H9 (cell line): ENCODE data around the gene KCNE1. TPM values are rescaled to one million over a fixed set of nuclear protein-coding genes. Genes with fewer than 3 reads are reported as not detected.

Experiments
- DNase-seq: peaks from one replicate; pipeline ENCODE4 v3.0.0-alpha.2; 2017
- H2AFZ ChIP-seq: one replicate; pipeline ENCODE4 v1.6.1; 2013; ENCODE audit warnings: mild to moderate bottlenecking, low read length, control low read depth, moderate library complexity
- H2AK5ac ChIP-seq: 2 replicates; pipeline ENCODE4 v1.6.1; 2013; ENCODE audit warnings: low read length, control low read depth, mixed read lengths; ENCODE audit not compliant: insufficient read length
- H2BK120ac ChIP-seq: one replicate; pipeline ENCODE4 v1.6.1; 2013; ENCODE audit warnings: low read depth, mild to moderate bottlenecking, low read length, control low read depth, inconsistent platforms; ENCODE audit not compliant: poor library complexity, severe bottlenecking
- H2BK12ac ChIP-seq: 2 replicates; pipeline ENCODE4 v1.6.1; 2013; ENCODE audit warnings: low read length, control low read depth, mixed read lengths, low read depth; ENCODE audit not compliant: insufficient read length
- H2BK15ac ChIP-seq: 2 replicates; pipeline ENCODE4 v1.6.1; 2013; ENCODE audit warnings: low read depth, low read length, control low read depth
- H2BK20ac ChIP-seq: one replicate; pipeline ENCODE4 v1.6.1; 2013; ENCODE audit warnings: low read depth, mild to moderate bottlenecking, low read length, control low read depth, inconsistent platforms; ENCODE audit not compliant: poor library complexity, severe bottlenecking
- H2BK5ac ChIP-seq: 2 replicates; pipeline ENCODE4 v1.6.1; 2013; ENCODE audit warnings: low read length, control low read depth, mixed read lengths; ENCODE audit not compliant: insufficient read length
- H3K14ac ChIP-seq: 2 replicates; pipeline ENCODE4 v1.6.1; 2013; ENCODE audit warnings: low read length, control low read depth; ENCODE audit not compliant: insufficient read depth
- H3K18ac ChIP-seq: 2 replicates; pipeline ENCODE4 v1.6.1; 2013; ENCODE audit warnings: low read depth, mild to moderate bottlenecking, mixed read lengths, low read length, control low read depth; ENCODE audit not compliant: insufficient read length
- H3K23ac ChIP-seq: 2 replicates; pipeline ENCODE4 v1.6.1; 2013; ENCODE audit warnings: low read length, control low read depth, mixed read lengths, low read depth; ENCODE audit not compliant: insufficient read length
- H3K23me2 ChIP-seq: 2 replicates; pipeline ENCODE4 v1.6.1; 2013; ENCODE audit warnings: low read depth, mild to moderate bottlenecking, mixed read lengths, low read length, control low read depth; ENCODE audit not compliant: insufficient read length, poor library complexity, severe bottlenecking
- H3K27ac ChIP-seq: 2 replicates; pipeline ENCODE4 v1.5.1; 2013; ENCODE audit warnings: low read length, control low read depth, mixed read lengths, low read depth; ENCODE audit not compliant: insufficient read length
- H3K27me3 ChIP-seq: 2 replicates; pipeline ENCODE4 v1.6.1; 2013; ENCODE audit warnings: low read length, control low read depth, inconsistent platforms; ENCODE audit not compliant: insufficient read depth
- H3K4ac ChIP-seq: 2 replicates; pipeline ENCODE4 v1.6.1; 2013; ENCODE audit warnings: low read depth, mild to moderate bottlenecking, control low read depth, inconsistent platforms, low read length, moderate library complexity
- H3K4me1 ChIP-seq: 2 replicates; pipeline ENCODE4 v1.6.1; 2013; ENCODE audit warnings: low read length, control low read depth, inconsistent platforms; ENCODE audit not compliant: insufficient read depth
- H3K4me2 ChIP-seq: 2 replicates; pipeline ENCODE4 v1.6.1; 2013; ENCODE audit warnings: low read length, control low read depth, mixed read lengths; ENCODE audit not compliant: insufficient read length, insufficient read depth
- H3K56ac ChIP-seq: 2 replicates; pipeline ENCODE4 v1.6.1; 2013; ENCODE audit warnings: low read depth, mild to moderate bottlenecking, mixed read lengths, low read length, control low read depth; ENCODE audit not compliant: insufficient read length
- H3K79me1 ChIP-seq: 2 replicates; pipeline ENCODE4 v1.6.1; 2013; ENCODE audit warnings: low read depth, mild to moderate bottlenecking, moderate library complexity, low read length, control low read depth, inconsistent platforms; ENCODE audit not compliant: insufficient read depth, poor library complexity, severe bottlenecking
- H3K79me2 ChIP-seq: 2 replicates; pipeline ENCODE4 v1.6.1; 2013; ENCODE audit warnings: low read length, control low read depth, inconsistent platforms; ENCODE audit not compliant: insufficient read depth
- H3K9ac ChIP-seq: 2 replicates; pipeline ENCODE4 v1.6.1; 2013; ENCODE audit warnings: low read length, control low read depth, mixed read lengths; ENCODE audit not compliant: insufficient read length; ENCODE audit errors: extremely low read depth
- H3K9me3 ChIP-seq: one replicate; pipeline ENCODE4 v1.6.1; 2013; ENCODE audit warnings: low read depth, low read length, inconsistent platforms; ENCODE audit not compliant: control insufficient read depth
- H3T11ph ChIP-seq: one replicate; pipeline ENCODE4 v1.6.1; 2013; ENCODE audit warnings: mild to moderate bottlenecking, low read length, control low read depth, inconsistent platforms
- H4K20me1 ChIP-seq: one replicate; pipeline ENCODE4 v1.6.1; 2013; ENCODE audit not compliant: control insufficient read depth, insufficient read length, insufficient read depth
- H4K5ac ChIP-seq: 2 replicates; pipeline ENCODE4 v1.6.1; 2013; ENCODE audit warnings: low read depth, mild to moderate bottlenecking, mixed read lengths, low read length, control low read depth; ENCODE audit not compliant: insufficient read length
- H4K8ac ChIP-seq: replicated peaks from 2 replicates; pipeline ENCODE4 v1.6.1; 2013; ENCODE audit warnings: low read length, control low read depth, mixed read lengths, low read depth; ENCODE audit not compliant: insufficient read length
- H4K91ac ChIP-seq: 2 replicates; pipeline ENCODE4 v1.6.1; 2013; ENCODE audit warnings: low read depth, mild to moderate bottlenecking, moderate library complexity, mixed read lengths, low read length, control low read depth; ENCODE audit not compliant: insufficient read length
- H3K27ac Mint-ChIP-seq, 3 experiments: 2 replicates in 2 of 3; 3 replicates in 1 of 3; pipeline ENCODE4 v1.8.0; 2020 to 2021; ENCODE audit warnings: mixed read lengths in 3 of 3, mild to moderate bottlenecking in 1 of 3, moderate library complexity in 1 of 3
- H3K27me3 Mint-ChIP-seq: 2 replicates; pipeline ENCODE4 v1.8.0; 2021; ENCODE audit warnings: low read depth, mild to moderate bottlenecking, moderate library complexity, mixed read lengths
- H3K36me3 Mint-ChIP-seq, 3 experiments: 2 replicates in 2 of 3; 3 replicates in 1 of 3; pipeline ENCODE4 v1.8.0; 2020 to 2021; ENCODE audit warnings: low read depth in 3 of 3, mixed read lengths in 3 of 3; ENCODE audit not compliant: insufficient read depth in 1 of 3
- H3K4me1 Mint-ChIP-seq, 2 experiments: 2 replicates each; pipeline ENCODE4 v1.8.0; 2020; ENCODE audit warnings: mixed read lengths in 2 of 2
- H3K4me3 Mint-ChIP-seq, 2 experiments: 2 replicates in 1 of 2; 3 replicates in 1 of 2; pipeline ENCODE4 v1.8.0; 2020 to 2021; ENCODE audit warnings: mild to moderate bottlenecking in 2 of 2, mixed read lengths in 2 of 2, moderate library complexity in 1 of 2
- H3K9me3 Mint-ChIP-seq, 2 experiments: 2 replicates in 1 of 2; 3 replicates in 1 of 2; pipeline ENCODE4 v1.8.0; 2020; ENCODE audit warnings: mild to moderate bottlenecking in 2 of 2, mixed read lengths in 2 of 2, moderate library complexity in 1 of 2
- WGBS: extraction: QIAGEN DNeasy Blood & Tissue Kit; methylation state at CpG from one replicate; pipeline ENCODE4 v1.1.7; 2013; ENCODE audit warnings: missing lambda C conversion rate, low lambda C conversion rate, mixed read lengths; ENCODE audit not compliant: insufficient read length; ENCODE audit errors: extremely low coverage; 5-methylcytosine and 5-hydroxymethylcytosine counted together
- total RNA-seq: library from RNA; stranded (reverse); gene quantifications from 2 replicates; pipeline ENCODE4 v1.2.1, GENCODE V29; 2021
- TF ChIP-seq, protein P1 (sequence below): fragments of 200-600 bp; sonication (generic); conservative IDR thresholded peaks from 3 replicates; pipeline ENCODE4 v1.8.0; 2021; ENCODE audit warnings: antibody characterized with exemption, mild to moderate bottlenecking

The KCNE1 gene
- total RNA-seq, 1 experiment from 2014 or later = 0.28 TPM

DNA sequence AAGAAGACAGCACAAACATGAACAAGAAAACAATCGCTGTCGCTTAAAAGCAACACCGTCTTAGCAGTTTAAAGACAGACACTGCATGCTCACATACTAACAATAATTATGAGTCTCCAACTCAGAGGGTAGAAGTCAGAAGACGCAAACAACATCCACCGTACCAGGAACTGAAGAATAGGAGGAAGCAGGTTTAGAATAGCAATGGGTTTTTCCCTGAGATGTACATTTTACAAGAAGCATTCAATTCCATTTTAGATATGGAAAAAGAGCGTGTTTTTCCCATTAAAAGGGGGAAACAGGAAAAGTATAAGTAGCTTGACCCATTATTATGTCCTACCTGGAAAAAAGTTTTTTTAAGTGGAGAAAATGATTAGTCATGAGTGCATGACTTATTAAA is 34.5 kb upstream of the KCNE1 start:
- Histone ChIP-seq H3K14ac (no peak overlapping the region), H3K79me1 (no peaks in the 10 kb centered on the region), H2BK20ac (no peak overlapping the region), H3K27me3 (no peaks in the 10 kb centered on the region), H4K5ac (no peak overlapping the region), H3K27ac (no peak overlapping the region), H4K91ac (no peak overlapping the region), H2BK15ac (no peak overlapping the region), H3K9me3 (no peaks in the 10 kb centered on the region), H3K4ac (no peak overlapping the region), H3K23me2 (no peaks in the 10 kb centered on the region), H3K79me2 (no peaks in the 10 kb centered on the region), H2AK5ac (no peak overlapping the region), H4K8ac (no peak overlapping the region), H2BK5ac (no peak overlapping the region), H2AFZ (no peak overlapping the region), H3T11ph (no peak overlapping the region), H2BK12ac (no peak overlapping the region), H3K56ac (no peak overlapping the region), H4K20me1 (no peaks in the 10 kb centered on the region), H3K4me2 (no peak overlapping the region), H3K18ac (no peak overlapping the region), H3K4me1 (peaks cover 4% of the 10 kb centered on the region; the same call in 1 of the 2 replicates), H3K23ac (no peak overlapping the region), H3K9ac (no peak overlapping the region), H2BK120ac (no peak overlapping the region)
- Mint-ChIP-seq H3K27me3 (peaks cover 7% of the 10 kb centered on the region), H3K4me3 (no peak overlapping the region), H3K9me3 (peaks cover 9% of the 10 kb centered on the region in 2 experiments), H3K36me3 (peaks cover 0 to 4% (median 1%) of the 10 kb centered on the region in 3 experiments; a peak in 1 of 7 replicates), H3K27ac (no peak overlapping the region), H3K4me1 (peaks cover 14 to 17% of the 10 kb centered on the region in 2 experiments)
- no peak for DNase-seq
- WGBS = no CpG with 5 or more reads among the region's 6 CpGs
- TF ChIP-seq, protein P1, sequence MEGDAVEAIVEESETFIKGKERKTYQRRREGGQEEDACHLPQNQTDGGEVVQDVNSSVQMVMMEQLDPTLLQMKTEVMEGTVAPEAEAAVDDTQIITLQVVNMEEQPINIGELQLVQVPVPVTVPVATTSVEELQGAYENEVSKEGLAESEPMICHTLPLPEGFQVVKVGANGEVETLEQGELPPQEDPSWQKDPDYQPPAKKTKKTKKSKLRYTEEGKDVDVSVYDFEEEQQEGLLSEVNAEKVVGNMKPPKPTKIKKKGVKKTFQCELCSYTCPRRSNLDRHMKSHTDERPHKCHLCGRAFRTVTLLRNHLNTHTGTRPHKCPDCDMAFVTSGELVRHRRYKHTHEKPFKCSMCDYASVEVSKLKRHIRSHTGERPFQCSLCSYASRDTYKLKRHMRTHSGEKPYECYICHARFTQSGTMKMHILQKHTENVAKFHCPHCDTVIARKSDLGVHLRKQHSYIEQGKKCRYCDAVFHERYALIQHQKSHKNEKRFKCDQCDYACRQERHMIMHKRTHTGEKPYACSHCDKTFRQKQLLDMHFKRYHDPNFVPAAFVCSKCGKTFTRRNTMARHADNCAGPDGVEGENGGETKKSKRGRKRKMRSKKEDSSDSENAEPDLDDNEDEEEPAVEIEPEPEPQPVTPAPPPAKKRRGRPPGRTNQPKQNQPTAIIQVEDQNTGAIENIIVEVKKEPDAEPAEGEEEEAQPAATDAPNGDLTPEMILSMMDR = no peak
